Fibroblast of lung (primary cell): Measurements from ENCODE around the gene KRTAP10-5. TPM values are rescaled to one million over a fixed set of nuclear protein-coding genes. Genes with fewer than 3 reads are reported as not detected.

Source experiments
- DNase-seq, 2 donors: peaks; one replicate each; pipeline versions ENCODE4 v3.0.0 to v3.0.0-alpha.2; 2010; ENCODE audit warnings: low read depth in 2 of 2
- H2AFZ ChIP-seq: 2 replicates; pipeline ENCODE4 v1.5.1; 2012; ENCODE audit warnings: low read length, control low read depth, inconsistent platforms
- H3K27ac ChIP-seq: 2 replicates; pipeline ENCODE4 v1.5.1; 2011; ENCODE audit warnings: low read length, control low read depth; ENCODE audit not compliant: insufficient read depth
- H3K27me3 ChIP-seq: 2 replicates; pipeline ENCODE4 v1.5.1; 2011; ENCODE audit warnings: mild to moderate bottlenecking, low read length; ENCODE audit not compliant: control insufficient read depth, insufficient read depth
- H3K36me3 ChIP-seq: 2 replicates; pipeline ENCODE4 v1.5.1; 2011; ENCODE audit warnings: low read length; ENCODE audit not compliant: control insufficient read depth, insufficient read depth
- H3K4me1 ChIP-seq: 2 replicates; pipeline ENCODE4 v1.5.1; 2011; ENCODE audit warnings: low read length; ENCODE audit not compliant: control insufficient read depth, insufficient read depth; ENCODE audit errors: extremely low read depth
- H3K4me2 ChIP-seq: 2 replicates; pipeline ENCODE4 v1.5.1; 2011; ENCODE audit warnings: low read length, control low read depth; ENCODE audit not compliant: insufficient read depth; ENCODE audit errors: extremely low read depth
- H3K4me3 ChIP-seq, 4 experiments: fragments of 200-600 bp in 1 of 4; sonication (generic) in 1 of 4; replicated peaks in 1 of 4; 2 replicates each; pipeline ENCODE4 v1.5.1; 2011 to 2016; ENCODE audit warnings: low read length in 4 of 4, low read depth in 3 of 4, mild to moderate bottlenecking in 3 of 4, control low read depth in 2 of 4, inconsistent platforms in 1 of 4, mixed read lengths in 1 of 4; ENCODE audit not compliant: insufficient read depth in 1 of 4; ENCODE audit errors: control extremely low read depth in 1 of 4
- H3K79me2 ChIP-seq: 2 replicates; pipeline ENCODE4 v1.5.1; 2012; ENCODE audit warnings: mild to moderate bottlenecking, low read length, inconsistent platforms; ENCODE audit not compliant: control insufficient read depth, insufficient read depth
- H3K9ac ChIP-seq: 2 replicates; pipeline ENCODE4 v1.5.1; 2011; ENCODE audit warnings: mild to moderate bottlenecking, low read length, control low read depth; ENCODE audit not compliant: insufficient read depth
- H3K9me3 ChIP-seq: 2 replicates; pipeline ENCODE4 v1.5.1; 2012; ENCODE audit warnings: low read depth, low read length; ENCODE audit not compliant: control insufficient read depth, insufficient read depth
- H4K20me1 ChIP-seq: 2 replicates; pipeline ENCODE4 v1.5.1; 2011; ENCODE audit warnings: low read length; ENCODE audit not compliant: control insufficient read depth, insufficient read depth; ENCODE audit errors: extremely low read depth
- CTCF ChIP-seq, 2 donors: IDR thresholded peaks in 1 of 2; conservative IDR thresholded peaks in 1 of 2; 1 replicate in 1 of 2; 2 replicates in 1 of 2; pipeline ENCODE4 v1.5.1; 2011 to 2012; ENCODE audit warnings: low read length in 2 of 2, control low read depth in 1 of 2, inconsistent platforms in 1 of 2, low read depth in 1 of 2, mild to moderate bottlenecking in 1 of 2
- EZH2 ChIP-seq: IDR thresholded peaks from 2 replicates; pipeline ENCODE4 v1.5.1; 2012; ENCODE audit warnings: low read length, control low read depth, mild to moderate bottlenecking; ENCODE audit errors: missing control alignments
- polyA plus RNA-seq, 2 donors: library from polyadenylated mRNA; depleted of rRNA in 1 of 2; stranded (reverse) in 1 of 2; unstranded in 1 of 2; fragments of >200 nt; gene quantifications; 2 replicates each; pipeline ENCODE4 v1.2.1, GENCODE V29; 2011 to 2012; ENCODE audit warnings: missing spikeins in 1 of 2
- total RNA-seq: library from RNA; depleted of rRNA; stranded (reverse); fragments of >200 nt; gene quantifications from 2 replicates; pipeline ENCODE4 v1.2.1, GENCODE V29; 2014

KRTAP10-5 gene
- total and polyA plus RNA-seq, 2 donors (not counting 1 experiment from before 2014, with no cell fraction given): not detected

GRCh38 chr21:44618504-44618903 is 38.1 kb upstream of the KRTAP10-5 start:
- Histone ChIP-seq H2AFZ (no peak overlapping the region), H3K36me3 (no peaks in the 10 kb centered on the region), H3K4me3 (no peak overlapping the region), H3K4me2 (no peak overlapping the region), H4K20me1 (no peaks in the 10 kb centered on the region), H3K27me3 (no peaks in the 10 kb centered on the region), H3K79me2 (no peaks in the 10 kb centered on the region), H3K9me3 (no peaks in the 10 kb centered on the region), H3K4me1 (no peaks in the 10 kb centered on the region), H3K9ac (no peak overlapping the region), H3K27ac (no peak overlapping the region)
- peak; percentile 1 to 2 for DNase-seq
- TF ChIP-seq CTCF (conservative IDR thresholded peaks at IDR 0.05 in 1 of 2, IDR thresholded peaks at IDR 0.05 in 1 of 2; ENCODE audit: low read depth in 1 of 2, low read length in 2 of 2) (no peak), EZH2 (no peak)

- H2AFZ ChIP-seq: no peak overlapping the region
- TF ChIP-seq CTCF (conservative IDR thresholded peaks at IDR 0.05 in 1 of 2, IDR thresholded peaks at IDR 0.05 in 1 of 2; ENCODE audit: low read depth in 1 of 2, low read length in 2 of 2): no peak
- TF ChIP-seq EZH2: no peak
- DNase-seq: no peak
- H3K36me3 ChIP-seq: no peaks in the 10 kb centered on the region
- H3K4me3 ChIP-seq: no peak overlapping the region
- H3K4me2 ChIP-seq: no peak overlapping the region
- no peak overlapping the region for H3K9ac ChIP-seq
- no peaks in the 10 kb centered on the region for H3K4me1 ChIP-seq
- H3K27me3 ChIP-seq: no peaks in the 10 kb centered on the region
- H3K79me2 ChIP-seq: no peaks in the 10 kb centered on the region
- H3K9me3 ChIP-seq: no peaks in the 10 kb centered on the region
- no peaks in the 10 kb centered on the region for H4K20me1 ChIP-seq
- H3K27ac ChIP-seq: no peak overlapping the region
Observed at GRCh38 chr21:44617071-44617501, 36.7 kb upstream of the KRTAP10-5 start.

DNA sequence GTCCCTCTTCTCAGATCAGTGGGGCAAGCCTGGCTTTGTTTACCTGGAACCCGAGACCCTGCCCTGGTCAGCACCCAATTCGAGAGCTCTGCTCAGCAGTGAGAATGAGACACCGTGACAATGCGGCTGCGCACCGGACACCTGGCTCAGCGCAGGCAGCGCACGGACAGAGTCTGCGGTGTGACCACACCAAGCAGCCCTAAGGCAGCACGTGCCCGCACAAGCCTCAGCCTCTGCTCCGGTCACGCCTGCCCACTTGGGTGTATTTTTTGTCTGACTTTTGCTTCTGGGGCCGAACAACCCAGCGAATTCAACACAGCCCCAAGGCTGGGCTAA is 36.2 kb upstream of the KRTAP10-5 start:
- Histone ChIP-seq H2AFZ (no peak overlapping the region), H4K20me1 (no peaks in the 10 kb centered on the region), H3K4me1 (no peaks in the 10 kb centered on the region), H3K9ac (no peak overlapping the region), H3K36me3 (no peaks in the 10 kb centered on the region), H3K27ac (no peak overlapping the region), H3K9me3 (no peaks in the 10 kb centered on the region), H3K79me2 (no peaks in the 10 kb centered on the region), H3K4me3 (no peak overlapping the region), H3K4me2 (no peak overlapping the region), H3K27me3 (no peaks in the 10 kb centered on the region)
- DNase-seq: no peak
- no peak for TF ChIP-seq CTCF (conservative IDR thresholded peaks at IDR 0.05 in 1 of 2, IDR thresholded peaks at IDR 0.05 in 1 of 2; ENCODE audit: low read depth in 1 of 2, low read length in 2 of 2)
- TF ChIP-seq EZH2: no peak
